GM18867 (cell line): ENCODE results near the gene PAM16.
A peak's percentile ranks its signal among the peaks of the same experiment; 100 is the strongest.

ENCODE experiments used
- ATAC-seq: cut with Tn5 transposase; IDR thresholded peaks from one replicate; pipeline ENCODE4 v1.9.1; 2021; ENCODE audit warnings: mild to moderate bottlenecking, moderate library complexity; ENCODE audit not compliant: unreplicated experiment

The PAM16 gene

DNA sequence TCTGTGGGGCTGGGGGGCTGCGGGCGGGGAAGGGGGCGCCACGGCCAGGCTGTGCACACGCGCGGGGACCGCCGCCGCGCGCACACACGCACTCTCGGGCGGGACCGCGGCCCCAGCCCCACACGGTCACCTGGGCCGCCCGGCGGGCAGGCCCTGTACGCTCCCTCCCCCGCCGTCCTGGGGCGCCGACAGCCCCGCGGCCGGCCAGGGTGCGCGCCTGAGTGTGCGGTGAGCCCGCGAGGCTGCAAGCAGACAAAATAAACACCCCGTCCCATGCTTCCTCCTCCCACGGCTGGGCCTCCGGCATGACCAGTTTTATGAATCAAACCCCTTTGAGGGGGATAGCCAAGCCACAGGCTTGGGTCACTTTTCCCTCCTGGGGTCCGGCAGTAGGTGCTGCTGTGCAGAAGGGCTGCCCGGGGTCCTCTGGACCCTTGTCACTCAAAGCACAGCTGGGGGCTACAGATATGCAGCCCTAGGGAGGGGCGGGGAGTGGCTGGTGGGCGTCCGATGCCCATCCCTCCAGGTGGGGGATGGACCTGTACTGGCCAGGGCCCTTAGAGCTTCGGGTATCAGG is 21.0 kb upstream of the PAM16 start:
- peak; percentile 33 for ATAC-seq

DNA sequence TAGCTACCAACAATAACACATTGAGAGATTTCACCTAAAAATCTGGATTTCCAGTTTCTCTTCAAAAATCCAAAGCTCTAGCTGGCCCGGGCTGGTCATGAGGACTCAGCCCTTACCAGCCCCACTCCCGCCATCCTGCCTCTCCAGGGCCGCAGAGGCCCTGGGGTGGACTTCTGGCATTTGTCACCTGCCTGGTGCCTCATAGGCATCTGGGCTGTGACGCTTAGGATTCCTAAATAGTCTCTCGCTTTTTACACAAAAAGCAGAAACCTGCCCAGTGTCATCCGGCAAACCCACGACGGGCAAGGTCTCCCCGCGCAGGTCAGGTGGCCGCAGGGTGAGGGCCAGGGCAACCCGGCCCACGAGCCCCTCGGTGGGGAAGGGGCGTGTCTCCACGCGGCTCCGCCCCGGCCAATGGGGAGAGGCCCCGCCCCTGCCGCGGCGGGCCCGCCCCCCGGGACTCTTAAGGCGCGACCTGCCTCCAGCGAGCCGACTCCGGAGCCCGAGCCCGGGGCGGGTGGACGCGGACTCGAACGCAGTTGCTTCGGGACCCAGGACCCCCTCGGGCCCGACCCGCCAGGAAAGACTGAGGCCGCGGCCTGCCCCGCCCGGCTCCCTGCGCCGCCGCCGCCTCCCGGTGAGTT is 20.4 kb upstream of the PAM16 start, which contains the start of gene VASN:
Gene VASN (plus strand): TSS at position 492 of the 644 bp plus-strand sequence. CDS start 9,030 bp downstream, outside the sequence.
- peak; percentile 58 for ATAC-seq

DNA sequence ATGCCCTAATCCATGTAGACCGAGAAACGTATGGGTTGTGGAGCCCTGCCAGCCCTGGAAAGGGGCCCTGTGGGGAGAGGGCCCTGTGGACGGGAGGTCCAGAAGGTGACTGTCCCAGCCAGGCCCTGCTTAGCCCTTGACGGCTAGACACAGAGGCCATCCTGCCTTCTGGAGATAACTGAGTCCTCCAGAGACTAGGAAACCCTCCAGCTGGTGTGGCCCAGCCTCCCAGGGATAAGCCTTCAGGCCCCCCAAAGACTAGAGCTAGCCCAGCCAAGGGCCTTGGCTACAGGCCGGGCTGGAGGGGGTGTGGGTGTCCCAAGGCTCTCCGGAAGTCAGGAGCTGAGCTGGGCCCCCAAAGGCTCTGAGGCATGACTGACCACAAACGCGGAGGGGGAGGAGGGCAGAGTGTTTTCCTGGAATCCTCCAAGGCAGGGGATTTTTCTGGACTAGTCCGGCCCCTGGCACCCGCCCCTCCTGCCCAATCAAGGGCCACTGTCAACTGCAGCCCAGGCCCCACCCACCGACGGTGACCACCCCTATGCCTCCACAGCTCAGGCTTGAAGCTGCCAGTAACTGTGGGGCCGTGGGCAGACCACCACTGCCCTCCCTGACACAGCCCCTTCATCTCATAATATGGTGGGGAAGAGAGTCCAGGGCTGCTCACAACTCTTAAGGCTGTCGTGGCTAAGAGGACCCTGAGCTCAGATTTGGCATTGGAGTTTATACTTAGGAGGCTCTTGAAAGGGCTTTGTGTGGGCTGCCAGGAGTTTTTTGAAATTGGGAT is 19.6 kb upstream of the PAM16 start:
- ATAC-seq, result no peak

DNA sequence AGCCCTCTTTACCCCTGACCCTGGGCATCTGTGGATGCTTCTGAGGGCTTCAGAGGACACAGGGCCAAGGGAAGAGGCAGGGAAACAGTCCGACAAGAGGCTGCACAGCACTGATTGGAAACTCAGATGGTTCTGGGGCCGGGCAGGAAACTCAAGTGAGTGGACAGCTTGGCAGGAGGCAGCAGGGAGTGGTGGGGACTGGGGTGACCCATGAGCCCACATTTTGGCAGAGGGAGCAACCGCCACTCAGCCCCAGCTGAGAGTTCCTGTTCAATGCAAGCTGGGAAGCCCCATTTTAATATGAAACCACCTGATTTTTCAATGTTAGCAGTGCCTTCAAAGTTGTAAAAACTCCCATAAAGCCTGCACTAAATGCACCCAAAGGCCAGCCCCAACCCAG is 19.0 kb upstream of the PAM16 start:
- ATAC-seq, result no peak

DNA sequence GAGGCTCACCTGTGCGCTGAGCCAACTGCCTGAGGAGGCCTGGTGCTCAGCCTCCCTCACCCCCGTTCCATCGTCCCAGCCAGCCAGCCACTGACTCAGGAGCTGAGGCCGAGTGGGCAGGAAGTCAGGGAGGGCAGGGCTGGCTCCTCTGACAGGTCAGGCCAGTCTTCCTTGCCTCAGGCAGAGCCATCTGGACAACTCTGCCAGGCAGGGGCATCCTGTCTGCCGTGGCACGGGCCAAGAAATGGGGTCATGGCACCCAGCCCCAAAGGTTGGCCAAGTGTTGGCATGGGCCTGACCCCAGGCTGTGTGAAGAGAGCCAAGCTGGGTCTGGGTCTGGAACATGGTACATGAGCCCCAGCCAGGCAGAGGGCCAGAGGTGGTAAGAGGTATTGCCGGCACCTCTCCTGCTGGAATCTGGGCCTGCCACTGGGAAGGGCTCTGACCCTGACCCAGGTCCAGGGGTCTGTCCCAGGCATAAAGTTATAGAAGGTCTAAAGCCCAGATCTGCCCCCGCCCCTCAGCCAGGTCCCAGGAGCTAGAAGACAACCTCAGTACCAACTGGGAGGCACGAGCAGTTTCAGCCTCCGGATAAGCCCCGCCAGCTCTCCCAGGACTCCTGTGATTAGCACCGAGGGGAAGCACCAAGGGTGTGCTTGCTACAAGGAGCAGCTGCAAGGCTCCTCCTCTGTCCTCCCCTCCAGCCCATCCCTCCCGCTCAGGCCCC is 18.0 kb upstream of the PAM16 start:
- ATAC-seq, result no peak

DNA sequence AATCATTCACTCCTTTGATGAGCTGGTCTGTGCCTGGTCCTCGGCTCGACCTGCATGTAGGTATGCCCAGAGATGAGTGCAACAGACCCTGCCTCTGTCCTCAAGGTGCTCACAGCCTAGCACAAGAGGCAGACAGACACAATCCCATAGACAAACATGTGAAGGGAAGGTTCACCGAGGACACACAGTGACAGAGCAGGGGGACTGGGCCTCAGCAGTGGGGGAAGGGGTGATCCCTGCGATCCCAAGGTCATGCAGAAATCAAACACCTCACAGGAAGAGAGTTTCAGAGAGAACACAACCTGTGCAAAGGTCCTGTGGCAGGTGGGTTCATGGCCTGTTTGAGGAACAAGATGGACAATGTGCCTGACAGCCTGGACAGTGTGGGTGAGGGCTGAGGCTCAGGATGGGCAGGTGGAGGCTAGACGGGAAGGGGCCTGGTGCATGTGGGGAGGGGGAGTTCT is 16.3 kb upstream of the PAM16 start:
- no peak for ATAC-seq

DNA sequence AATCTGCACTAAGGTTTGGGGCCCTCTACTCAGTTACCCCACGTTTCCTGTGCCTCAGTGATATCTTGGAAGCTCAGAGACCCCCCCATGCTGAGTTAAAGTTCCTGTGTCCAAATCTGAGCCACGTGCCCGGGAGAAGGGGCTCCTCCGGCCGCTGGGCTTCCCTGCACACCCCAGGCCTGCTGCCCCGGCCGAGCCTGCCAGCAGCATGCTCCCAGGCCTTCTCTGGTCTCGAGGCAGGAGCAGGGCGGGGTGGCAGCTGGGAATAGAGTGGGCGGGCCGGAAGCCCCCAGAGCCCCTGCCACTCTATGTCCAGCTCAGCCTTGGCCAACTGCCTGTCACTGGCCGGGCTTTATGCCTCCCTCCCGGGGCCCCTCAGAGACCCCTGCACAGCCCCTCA is 14.9 kb upstream of the PAM16 start:
- no peak for ATAC-seq

DNA sequence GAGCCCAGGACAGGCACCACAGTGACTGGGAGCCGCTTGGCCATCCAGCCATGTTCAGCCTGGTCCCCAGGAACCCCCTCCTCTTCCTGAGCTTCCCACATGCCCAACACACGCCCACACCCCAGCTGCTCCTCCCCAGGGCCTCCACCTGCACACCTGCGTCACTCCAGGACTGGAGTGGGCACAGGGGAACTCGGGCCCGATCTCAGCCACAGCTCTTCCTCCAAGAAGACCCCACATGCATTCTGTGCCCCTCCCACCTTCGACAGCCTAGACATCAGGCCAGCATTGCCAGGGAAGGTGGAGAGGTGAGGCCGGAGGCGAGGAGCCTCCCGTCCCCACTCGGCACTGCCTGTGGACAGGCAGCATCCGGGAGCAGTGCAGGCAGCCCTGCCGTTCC is 14.5 kb upstream of the PAM16 start:
- no peak for ATAC-seq

DNA sequence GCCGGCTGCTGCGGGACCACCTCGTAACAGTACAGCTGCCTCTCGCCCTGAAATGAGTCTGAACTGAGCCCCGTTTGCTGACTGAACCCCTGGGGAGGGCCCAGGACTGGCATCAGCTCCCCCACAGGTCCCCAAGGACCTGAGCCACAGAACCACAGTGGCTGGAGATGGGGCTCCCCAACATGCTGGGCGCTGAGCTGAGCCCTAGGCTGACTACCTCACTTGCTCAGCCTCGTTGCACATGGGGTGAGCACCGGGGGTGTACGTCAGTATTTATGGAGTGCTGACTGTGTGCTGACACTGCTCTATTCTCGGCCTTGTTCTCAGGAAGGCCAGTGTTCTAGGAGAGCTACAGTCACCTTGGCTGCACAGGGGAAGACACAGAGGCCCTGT is 13.9 kb upstream of the PAM16 start:
- no peak for ATAC-seq

DNA sequence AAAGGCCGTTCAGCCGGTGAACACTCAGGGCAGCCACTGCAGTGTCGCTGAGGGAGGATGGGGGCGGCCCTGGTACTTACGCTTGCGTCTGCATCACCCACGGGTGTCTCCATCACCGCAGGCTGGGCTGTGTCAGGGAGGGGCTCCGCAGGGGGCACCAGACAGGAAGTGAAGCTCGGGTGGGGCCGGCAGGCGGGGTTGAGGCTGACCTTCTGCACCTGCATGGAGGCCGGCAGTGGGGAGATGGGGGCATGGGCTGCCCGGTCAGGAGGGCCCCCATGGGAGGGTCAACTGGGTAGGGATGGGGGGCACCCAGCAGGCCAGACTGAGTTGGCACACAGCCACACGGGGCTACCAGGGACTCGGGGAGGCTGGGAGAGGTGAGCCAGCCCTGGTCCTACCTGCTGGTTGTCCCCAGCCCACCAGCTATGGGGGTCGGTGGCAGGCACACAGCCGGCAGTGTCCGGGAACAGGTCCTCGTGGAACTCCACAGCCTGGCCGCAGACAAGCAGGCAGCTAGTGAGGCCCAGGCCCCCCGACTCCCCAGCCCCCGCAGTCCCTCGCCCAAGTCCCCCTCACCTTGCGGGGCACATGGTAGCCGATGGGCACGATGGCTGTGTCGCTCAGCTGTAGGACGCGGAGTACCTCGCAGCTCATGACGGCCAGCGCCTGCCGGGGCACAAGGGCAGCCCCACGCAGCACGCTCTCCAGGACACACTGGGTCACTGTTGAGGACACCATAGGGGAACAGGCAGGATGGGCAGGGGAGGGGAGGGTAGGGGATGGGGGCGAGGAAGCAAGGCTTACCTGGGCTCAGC is 13.3 kb upstream of the PAM16 start:
- no peak for ATAC-seq

DNA sequence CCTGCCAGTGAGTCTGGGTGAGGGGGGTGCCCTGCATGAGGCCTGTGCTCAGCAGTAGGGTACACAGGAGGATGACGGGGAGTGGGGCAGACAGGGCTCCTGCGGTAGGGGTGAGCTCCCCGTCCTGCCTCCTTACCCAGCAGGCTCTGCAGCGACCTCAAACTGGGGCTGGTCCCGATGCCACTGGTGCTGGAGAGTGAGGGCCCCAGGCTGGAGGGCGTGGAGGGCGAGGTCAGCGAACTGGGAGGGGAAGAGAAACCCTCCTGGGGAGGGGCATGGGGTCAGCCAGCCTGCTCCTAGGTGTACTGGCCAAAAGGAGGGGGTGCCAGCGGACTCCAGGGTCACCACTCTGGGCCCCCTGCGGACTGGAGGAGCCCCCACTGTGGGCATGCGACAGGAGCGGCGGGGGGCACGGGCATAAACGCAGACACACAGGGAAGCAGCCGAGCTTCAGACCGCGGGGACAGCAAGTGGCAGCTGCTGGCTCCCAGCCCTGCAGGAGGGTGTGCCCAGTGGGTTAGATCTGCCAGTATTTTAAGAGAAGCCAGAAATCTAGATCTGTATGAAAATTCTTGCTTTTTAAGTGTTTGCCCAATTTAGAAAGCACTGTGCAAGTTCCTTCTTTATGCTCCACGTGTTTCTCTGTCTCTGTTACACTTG is 11.5 kb upstream of the PAM16 start:
- ATAC-seq, result no peak

DNA sequence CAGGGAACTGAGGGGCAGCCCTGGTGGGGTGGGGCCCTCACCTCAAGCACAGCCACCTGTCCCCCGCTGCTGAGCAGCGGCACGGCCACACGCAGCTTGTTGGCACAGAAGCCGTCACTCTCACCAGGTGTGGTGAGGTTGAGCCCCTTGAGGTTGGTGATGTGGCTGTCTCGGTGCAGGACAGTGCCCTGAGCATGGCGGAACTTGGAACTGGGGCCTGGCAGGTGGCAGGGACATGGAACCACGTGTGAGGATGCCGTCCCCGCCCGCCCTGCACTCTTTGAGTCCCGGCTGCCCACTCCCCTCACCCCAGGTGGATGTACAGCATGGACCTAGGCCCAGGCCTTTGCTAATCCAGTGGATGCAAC is 10.8 kb upstream of the PAM16 start:
- ATAC-seq, result no peak

DNA sequence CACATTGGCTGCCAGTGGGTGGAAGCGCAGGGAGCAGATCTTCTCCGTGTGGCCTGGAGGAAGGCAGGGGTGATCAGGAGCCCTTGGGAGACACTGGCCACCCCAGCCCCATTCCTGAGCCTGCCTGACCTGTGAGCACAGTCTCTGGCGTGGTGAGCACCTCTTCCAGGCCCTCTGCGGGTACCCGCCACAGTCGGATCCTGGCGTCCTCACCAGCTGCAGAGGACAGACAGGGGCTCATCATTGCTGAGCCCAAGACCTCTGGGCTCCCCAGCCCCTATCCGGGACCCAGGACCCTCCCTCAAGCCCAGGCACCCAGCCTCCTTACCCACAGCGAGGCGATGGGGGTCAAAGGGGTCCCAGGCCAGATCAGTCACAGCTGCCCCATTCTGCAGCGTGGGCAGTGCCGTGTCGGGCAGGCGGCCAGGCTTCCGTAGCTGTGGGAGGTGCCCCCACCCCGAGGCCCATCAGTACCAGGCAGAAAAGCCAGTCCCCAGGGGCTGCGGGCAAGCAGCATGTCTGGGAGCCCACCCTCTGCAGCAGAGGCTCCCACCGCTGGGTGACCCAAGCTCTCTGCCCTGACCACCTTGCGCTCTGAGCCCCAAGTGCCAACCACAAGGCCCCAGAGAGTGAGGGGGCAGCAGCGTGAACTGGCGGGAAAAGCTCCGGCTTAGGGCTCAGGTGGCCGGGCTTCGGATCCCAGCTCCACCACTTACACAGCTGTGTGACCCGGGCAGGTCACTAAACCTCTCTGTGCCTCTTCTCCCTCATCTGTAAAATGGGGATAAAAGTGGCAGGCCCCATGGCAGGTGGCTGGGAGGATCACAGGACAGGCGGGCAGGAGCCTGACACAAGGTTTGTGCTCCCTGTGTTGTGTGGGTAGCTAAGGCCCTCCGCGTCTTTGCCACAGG is 10.2 kb upstream of the PAM16 start:
- no peak for ATAC-seq

DNA sequence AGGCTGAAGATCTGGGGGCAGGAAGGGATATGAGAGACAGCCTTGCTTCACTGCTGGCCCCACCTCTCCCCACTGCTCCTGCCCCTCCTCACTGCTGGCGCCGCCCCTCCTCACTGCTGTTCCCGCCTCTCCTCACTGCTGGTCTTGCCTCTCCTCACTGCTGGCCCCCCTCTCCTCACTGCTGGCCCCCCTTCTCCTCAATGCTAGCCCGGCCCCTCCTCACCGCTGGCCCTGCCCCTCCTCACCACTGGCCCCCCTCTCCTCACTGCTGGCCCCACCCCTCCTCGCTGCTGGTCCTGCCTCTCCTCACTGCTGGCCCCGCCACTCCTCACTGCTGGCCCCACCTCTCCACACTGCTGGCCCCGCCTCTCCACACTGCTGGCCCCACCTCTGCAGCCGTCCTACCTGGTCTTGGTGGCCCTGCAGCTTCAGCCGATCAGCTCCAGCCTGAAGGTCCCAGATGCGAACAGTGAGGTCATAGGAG is 9.5 kb upstream of the PAM16 start:
- ATAC-seq, result no peak

DNA sequence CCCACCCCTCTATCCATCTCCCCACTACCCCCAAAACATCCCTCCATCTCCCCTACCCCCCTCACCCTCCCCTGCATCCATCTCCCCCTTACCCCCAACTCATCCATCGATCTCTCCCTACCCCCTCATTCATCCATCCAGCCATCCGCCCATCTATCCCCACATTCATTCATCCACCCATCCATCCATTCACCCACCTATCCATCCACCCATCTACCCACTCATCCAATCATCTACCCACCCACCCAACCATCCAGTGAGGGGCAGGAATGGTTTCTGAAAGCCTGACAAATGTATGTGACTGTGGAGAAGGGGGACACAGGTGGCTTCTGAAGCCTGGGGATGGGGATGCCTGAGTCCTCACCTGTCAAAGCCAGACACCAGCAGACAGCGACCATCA is 8.8 kb upstream of the PAM16 start:
- no peak for ATAC-seq

DNA sequence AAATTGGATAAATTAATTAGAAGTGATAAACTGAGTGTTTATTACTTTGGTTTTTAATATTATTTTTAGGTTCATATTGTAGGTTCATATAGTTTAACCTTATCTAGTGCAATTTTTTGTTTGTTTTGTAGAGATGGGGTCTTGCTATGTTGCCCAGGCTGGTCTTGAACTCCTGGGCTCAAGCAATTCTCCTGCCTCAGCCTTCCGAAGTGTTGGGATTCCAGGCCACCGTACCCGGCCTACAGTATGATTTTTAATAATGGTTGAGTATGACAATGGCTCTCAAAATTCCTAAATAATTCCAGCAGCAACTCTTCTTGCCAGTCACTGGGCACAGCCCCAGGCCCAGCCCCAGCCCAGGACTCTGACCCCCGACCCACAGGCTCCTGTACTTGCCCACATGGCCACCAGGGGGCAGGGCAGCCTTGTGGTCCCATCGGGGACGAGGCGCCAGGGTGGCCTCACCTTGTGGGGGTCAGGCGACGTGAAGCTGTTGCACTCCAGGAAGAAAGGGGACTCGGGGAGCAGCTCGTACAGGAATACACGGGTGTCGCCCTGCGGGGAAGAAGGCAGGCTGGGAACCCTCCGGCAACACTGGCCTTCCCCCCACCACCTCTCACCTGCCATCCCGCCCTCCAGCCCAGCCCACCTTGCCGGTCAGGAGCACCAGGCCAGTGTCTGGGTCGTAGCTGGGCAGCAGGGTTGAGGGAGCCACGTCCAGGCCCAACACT is 7.9 kb upstream of the PAM16 start:
- no peak for ATAC-seq

DNA sequence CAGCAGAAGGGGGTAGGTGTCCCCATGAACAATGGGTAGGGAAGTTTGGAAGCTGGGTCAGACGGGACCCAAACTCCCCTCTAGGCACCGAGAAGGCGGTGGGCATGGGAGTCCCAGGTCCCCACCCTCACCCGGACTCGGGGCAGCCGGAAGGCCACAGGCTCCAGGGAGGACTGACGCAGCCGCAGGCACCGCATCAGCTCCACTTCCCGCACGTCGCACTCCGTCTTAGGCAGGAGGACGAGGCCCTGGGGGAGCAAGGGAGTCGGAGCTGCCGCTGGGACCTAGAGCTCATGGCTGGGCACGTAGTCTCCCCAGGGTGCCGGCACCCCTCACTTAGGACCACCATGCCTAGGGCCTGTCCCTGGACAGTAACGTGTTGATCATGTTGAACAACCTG is 7.1 kb upstream of the PAM16 start:
- no peak for ATAC-seq

DNA sequence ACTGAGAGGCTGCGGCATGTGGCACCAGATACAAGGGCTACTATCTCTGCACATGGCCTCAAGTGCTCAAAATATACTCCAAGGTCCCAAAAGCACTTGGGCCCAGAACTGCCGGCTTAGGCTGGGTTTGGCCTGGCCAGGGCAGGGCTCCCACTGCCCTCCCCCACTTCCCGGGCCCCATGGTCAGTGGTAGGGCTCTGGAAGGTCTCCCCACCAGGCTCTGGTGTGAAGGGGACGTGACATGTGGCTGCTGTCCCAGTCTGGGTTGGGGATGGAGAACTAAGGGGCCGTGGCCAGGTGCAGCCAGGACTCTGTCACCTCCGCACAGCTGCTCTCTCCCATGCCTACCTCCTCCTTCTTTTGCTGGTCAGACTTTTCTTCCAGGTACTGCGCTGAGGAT is 5.7 kb upstream of the PAM16 start:
- ATAC-seq, result no peak
